EL (cell line): ENCODE results near the gene CC2D2A.
"Not testable (repeated sequence)": the region's sequence is repeated elsewhere in the genome, so short reads cannot be mapped to it uniquely, and the experiment has no call there.

Experiments
- DNase-seq: peaks from one replicate; pipeline ENCODE4 v3.0.0-alpha.2; 2016

Gene CC2D2A

GRCh38 chr4:15517681-15518080 lies 48.0 kb downstream of the CC2D2A start:
- DNase-seq, result not testable (repeated sequence)

- DNase-seq, result no peak
Observed at GRCh38 chr4:15521442-15522039, 51.9 kb downstream of the CC2D2A start.

- DNase-seq, result no peak
Observed at GRCh38 chr4:15525080-15525479, 55.4 kb downstream of the CC2D2A start.

GRCh38 chr4:15526924-15527592 lies 57.4 kb downstream of the CC2D2A start:
- DNase-seq, result no peak

- no peak for DNase-seq
Observed at GRCh38 chr4:15531792-15532191, 62.1 kb downstream of the CC2D2A start.

- no peak for DNase-seq
Observed at GRCh38 chr4:15533817-15534216, 64.1 kb downstream of the CC2D2A start.

GRCh38 chr4:15535599-15535998 lies 65.9 kb downstream of the CC2D2A start:
- no peak for DNase-seq

- no peak for DNase-seq
Observed at GRCh38 chr4:15536552-15537499, 67.1 kb downstream of the CC2D2A start.

- DNase-seq, result no peak
Observed at GRCh38 chr4:15541941-15542340, 72.3 kb downstream of the CC2D2A start.

- DNase-seq, result no peak
Observed at GRCh38 chr4:15542760-15543159, 73.1 kb downstream of the CC2D2A start.

- DNase-seq, result no peak
Observed at GRCh38 chr4:15543537-15544247, 74.0 kb downstream of the CC2D2A start.

- no peak for DNase-seq
Observed at GRCh38 chr4:15544248-15544729, 74.6 kb downstream of the CC2D2A start.

GRCh38 chr4:15545371-15545770 lies 75.7 kb downstream of the CC2D2A start:
- no peak for DNase-seq

GRCh38 chr4:15547392-15547791 lies 77.7 kb downstream of the CC2D2A start:
- DNase-seq, result no peak

- no peak for DNase-seq
Observed at GRCh38 chr4:15550491-15550890, 80.8 kb downstream of the CC2D2A start.

- DNase-seq, result no peak
Observed at GRCh38 chr4:15551740-15552446, 82.2 kb downstream of the CC2D2A start.

- no peak for DNase-seq
Observed at GRCh38 chr4:15552557-15553362, 83.1 kb downstream of the CC2D2A start.

GRCh38 chr4:15556511-15557092 lies 86.9 kb downstream of the CC2D2A start:
- no peak for DNase-seq

- no peak for DNase-seq
Observed at GRCh38 chr4:15557786-15558550, 88.3 kb downstream of the CC2D2A start.

- DNase-seq, result no peak
Observed at GRCh38 chr4:15558561-15558960, 88.9 kb downstream of the CC2D2A start.
